Activated gamma-delta T cell treated with anti-CD3 and anti-CD28 coated beads, Interleukin-2, amount 50 U/mL, for 16 hours (primary cell): Measurements from ENCODE around the gene ZNF813.
"Not testable (repeated sequence)": the region's sequence is repeated elsewhere in the genome, so short reads cannot be mapped to it uniquely, and the experiment has no call there.

Source experiments
- DNase-seq: peaks from one replicate; pipeline ENCODE4 v3.0.0-alpha.2; 2020; ENCODE audit warnings: low read depth

ZNF813 gene

GRCh38 chr19:53485046-53486004 lies 17.8 kb downstream of the ZNF813 start:
- DNase-seq = no peak

- DNase-seq = no peak
Observed at GRCh38 chr19:53492153-53492552, 24.6 kb downstream of the ZNF813 start.

GRCh38 chr19:53497311-53498023 lies 29.9 kb downstream of the ZNF813 start:
- not testable (repeated sequence) for DNase-seq

- DNase-seq = not testable (repeated sequence)
Observed at GRCh38 chr19:53498024-53498395, 30.5 kb downstream of the ZNF813 start.

GRCh38 chr19:53503151-53503550 lies 35.6 kb downstream of the ZNF813 start:
- DNase-seq = not testable (repeated sequence)

- not testable (repeated sequence) for DNase-seq
Observed at GRCh38 chr19:53503671-53504364, 36.3 kb downstream of the ZNF813 start.

- DNase-seq = not testable (repeated sequence)
Observed at GRCh38 chr19:53504365-53504703, 36.8 kb downstream of the ZNF813 start.

GRCh38 chr19:53504885-53505284 lies 37.4 kb downstream of the ZNF813 start:
- no peak for DNase-seq

- no peak for DNase-seq
Observed at GRCh38 chr19:53506728-53507127, 39.2 kb downstream of the ZNF813 start.

GRCh38 chr19:53507523-53508442 lies 40.2 kb downstream of the ZNF813 start:
- DNase-seq = no peak

- DNase-seq = no peak
Observed at GRCh38 chr19:53509443-53509842, 41.9 kb downstream of the ZNF813 start.

GRCh38 chr19:53509845-53510244 lies 42.3 kb downstream of the ZNF813 start:
- DNase-seq = no peak

- DNase-seq = no peak
Observed at GRCh38 chr19:53511357-53511756, 43.8 kb downstream of the ZNF813 start.

GRCh38 chr19:53511933-53512374 lies 44.4 kb downstream of the ZNF813 start:
- DNase-seq = peak; percentile 40

GRCh38 chr19:53515047-53515446 lies 47.5 kb downstream of the ZNF813 start:
- not testable (repeated sequence) for DNase-seq

- no peak for DNase-seq
Observed at GRCh38 chr19:53517114-53517741, 49.7 kb downstream of the ZNF813 start.

- DNase-seq = no peak
Observed at GRCh38 chr19:53518121-53518520, 50.6 kb downstream of the ZNF813 start.

- DNase-seq = no peak
Observed at GRCh38 chr19:53518716-53519115, 51.2 kb downstream of the ZNF813 start.

GRCh38 chr19:53519446-53519845 lies 51.9 kb downstream of the ZNF813 start:
- DNase-seq = no peak

- DNase-seq = no peak
Observed at GRCh38 chr19:53520163-53520546, 52.6 kb downstream of the ZNF813 start.
